Parathyroid adenoma (tissue), 2 donors: ENCODE measurements around the gene OR1N2.
"Not testable (repeated sequence)": the region's sequence is repeated elsewhere in the genome, so short reads cannot be mapped to it uniquely, and the experiment has no call there.

Experiments used
- H2AFZ ChIP-seq: fragments of 300-600 bp; sonication (generic); one replicate; pipeline ENCODE4 v1.7.0; 2017; ENCODE audit warnings: antibody characterized with exemption, mild to moderate bottlenecking
- H3K27ac ChIP-seq: fragments of 300-600 bp; sonication (generic); one replicate; pipeline ENCODE4 v1.7.0; 2017
- H3K27me3 ChIP-seq: fragments of 300-600 bp; sonication (generic); one replicate; pipeline ENCODE4 v1.7.0; 2017; ENCODE audit warnings: low read length; ENCODE audit not compliant: control insufficient read depth, insufficient read depth
- H3K36me3 ChIP-seq: fragments of 300-600 bp; sonication (generic); one replicate; pipeline ENCODE4 v1.7.0; 2017; ENCODE audit warnings: low read length; ENCODE audit not compliant: control insufficient read depth, insufficient read depth
- H3K4me1 ChIP-seq: fragments of 300-600 bp; sonication (generic); one replicate; pipeline ENCODE4 v1.7.0; 2017; ENCODE audit warnings: control low read depth
- H3K4me2 ChIP-seq: fragments of 300-600 bp; sonication (generic); one replicate; pipeline ENCODE4 v1.7.0; 2017; ENCODE audit warnings: low read length
- H3K4me3 ChIP-seq: fragments of 300-600 bp; sonication (generic); one replicate; pipeline ENCODE4 v1.7.0; 2017; ENCODE audit warnings: low read depth, low read length
- H3K79me2 ChIP-seq: fragments of 300-600 bp; sonication (generic); one replicate; pipeline ENCODE4 v1.7.0; 2017; ENCODE audit warnings: control low read depth
- H3K9ac ChIP-seq: fragments of 300-600 bp; sonication (generic); one replicate; pipeline ENCODE4 v1.7.0; 2017; ENCODE audit warnings: mild to moderate bottlenecking
- H3K9me3 ChIP-seq: fragments of 300-600 bp; sonication (generic); one replicate; pipeline ENCODE4 v1.7.0; 2017; ENCODE audit warnings: low read length; ENCODE audit not compliant: control insufficient read depth
- CTCF ChIP-seq: fragments of 300-600 bp; sonication (generic); IDR thresholded peaks from one replicate; pipeline ENCODE4 v1.7.0; 2017; ENCODE audit warnings: antibody characterized with exemption, mild to moderate bottlenecking
- donor health status: primary hyperparathyroidism.

The OR1N2 gene

DNA sequence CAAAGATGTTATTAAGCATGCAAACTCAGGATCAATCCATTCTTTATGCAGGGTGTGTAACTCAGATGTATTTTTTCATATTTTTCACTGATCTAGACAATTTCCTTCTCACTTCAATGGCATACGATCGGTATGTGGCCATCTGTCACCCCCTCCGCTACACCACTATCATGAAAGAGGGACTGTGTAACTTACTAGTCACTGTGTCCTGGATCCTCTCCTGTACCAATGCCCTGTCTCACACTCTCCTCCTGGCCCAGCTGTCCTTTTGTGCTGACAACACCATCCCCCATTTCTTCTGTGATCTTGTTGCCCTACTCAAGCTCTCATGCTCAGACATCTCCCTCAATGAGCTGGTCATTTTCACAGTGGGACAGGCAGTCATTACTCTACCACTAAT, 33.5 kb upstream of the OR1N2 start:
- Histone ChIP-seq H3K4me3 (no peak overlapping the region), H2AFZ (no peak overlapping the region), H3K9ac (no peak overlapping the region), H3K4me2 (no peak overlapping the region), H3K79me2 (no peaks in the 10 kb centered on the region), H3K36me3 (no peaks in the 10 kb centered on the region), H3K27me3 (no peaks in the 10 kb centered on the region), H3K9me3 (no peaks in the 10 kb centered on the region), H3K27ac (no peak overlapping the region), H3K4me1 (no peaks in the 10 kb centered on the region)
- TF ChIP-seq CTCF = no peak

- Histone ChIP-seq H3K79me2 (no peaks in the 10 kb centered on the region), H2AFZ (no peak overlapping the region), H3K4me2 (no peak overlapping the region), H3K4me1 (no peaks in the 10 kb centered on the region), H3K27me3 (no peaks in the 10 kb centered on the region), H3K4me3 (no peak overlapping the region), H3K36me3 (no peaks in the 10 kb centered on the region), H3K9ac (no peak overlapping the region), H3K9me3 (no peaks in the 10 kb centered on the region), H3K27ac (no peak overlapping the region)
- no peak for TF ChIP-seq CTCF
These were observed 26.3 kb upstream of the OR1N2 start for GRCh38 chr9:122526602-122527001.

GRCh38 chr9:122527193-122527592, 25.7 kb upstream of the OR1N2 start, which contains the start of gene OR1N1:
Gene OR1N1, minus strand, starts transcription at chr9:122527293. Its CDS starts 0 bp downstream, at chr9:122527293.
- Histone ChIP-seq H3K9ac (no peak within 1 kb of the TSS), H3K9me3 (no peaks in the 10 kb centered on the region), H3K79me2 (no peaks in the 10 kb centered on the region), H3K27ac (no peak within 1 kb of the TSS), H3K4me1 (no peaks in the 10 kb centered on the region), H3K36me3 (no peaks in the 10 kb centered on the region), H2AFZ (no peak within 1 kb of the TSS), H3K27me3 (no peaks in the 10 kb centered on the region), H3K4me2 (no peak within 1 kb of the TSS), H3K4me3 (no peak within 1 kb of the TSS)
- TF ChIP-seq CTCF = no peak

GRCh38 chr9:122531157-122531556, 21.8 kb upstream of the OR1N2 start:
- H3K9me3 ChIP-seq, H3K4me1 ChIP-seq, H3K4me3 ChIP-seq, H3K4me2 ChIP-seq, H3K27me3 ChIP-seq, H3K36me3 ChIP-seq, H3K9ac ChIP-seq, H2AFZ ChIP-seq, H3K27ac ChIP-seq, H3K79me2 ChIP-seq: not testable (repeated sequence)

DNA sequence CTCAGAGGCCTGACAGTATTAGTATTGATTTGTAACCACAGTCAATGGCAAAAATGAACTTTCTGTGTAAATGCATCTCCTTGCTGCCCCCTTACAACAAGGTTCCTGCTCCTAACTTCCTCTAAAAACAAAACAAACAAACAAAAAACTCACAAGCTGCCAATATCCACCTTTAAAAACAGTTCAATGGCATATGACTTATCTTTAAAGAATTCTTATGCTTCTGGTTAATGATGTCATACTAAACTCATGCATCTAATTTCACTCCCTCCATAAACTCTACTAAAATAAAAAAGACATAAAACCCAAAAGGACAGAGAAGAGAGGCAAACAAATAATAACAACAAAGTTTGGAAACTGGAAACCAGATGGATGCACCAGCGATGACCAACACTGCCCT, 16.8 kb upstream of the OR1N2 start:
- H3K4me1 ChIP-seq = no peaks in the 10 kb centered on the region
- H3K79me2 ChIP-seq = no peaks in the 10 kb centered on the region
- no peaks in the 10 kb centered on the region for H3K36me3 ChIP-seq
- H2AFZ ChIP-seq = no peak overlapping the region
- H3K9ac ChIP-seq = no peak overlapping the region
- H3K27ac ChIP-seq = no peak overlapping the region
- no peak for TF ChIP-seq CTCF
- H3K27me3 ChIP-seq = no peaks in the 10 kb centered on the region
- no peaks in the 10 kb centered on the region for H3K9me3 ChIP-seq
- no peak overlapping the region for H3K4me3 ChIP-seq
- H3K4me2 ChIP-seq = no peak overlapping the region

DNA sequence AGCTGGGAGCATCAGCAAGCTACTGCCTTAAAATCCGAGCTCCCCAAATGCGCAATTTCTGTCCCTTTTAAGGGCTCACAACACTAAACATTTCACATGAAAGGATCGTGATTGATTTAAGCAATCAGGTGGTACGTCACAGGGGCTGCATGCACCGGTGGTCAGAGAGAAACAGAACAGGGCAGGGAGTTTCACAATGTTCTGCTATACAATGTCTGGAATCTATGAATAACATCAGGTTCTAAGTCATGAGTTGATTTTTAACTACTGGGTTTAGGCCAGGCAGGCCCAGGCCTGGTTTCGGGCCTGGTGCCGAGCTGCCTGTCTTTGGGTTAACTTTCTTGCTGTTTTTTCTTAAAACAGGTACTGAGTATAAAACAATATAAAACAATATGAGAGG, 15.8 kb upstream of the OR1N2 start:
- not testable (repeated sequence) for H3K4me2 ChIP-seq, H3K4me1 ChIP-seq, H3K27me3 ChIP-seq, H3K36me3 ChIP-seq, H3K9ac ChIP-seq, H3K4me3 ChIP-seq, H3K9me3 ChIP-seq, H3K27ac ChIP-seq, H2AFZ ChIP-seq, H3K79me2 ChIP-seq
